Stimulated activated CD4-positive, alpha-beta T cell treated with anti-CD3 and anti-CD28 coated beads, Interleukin-12 subunit alpha, Interleukin-12 subunit beta, amount 100 ng/mL, for 48 hours (primary cell): ENCODE data around the gene CWH43.
A peak's percentile ranks its signal among the peaks of the same experiment; 100 is the strongest.
"Not testable (repeated sequence)": the region's sequence is repeated elsewhere in the genome, so short reads cannot be mapped to it uniquely, and the experiment has no call there.

ENCODE experiments used
- DNase-seq, 3 donors: peaks; one replicate each; pipeline ENCODE4 v3.0.0-alpha.2; 2020; ENCODE audit warnings: low read depth in 2 of 3, low spot score in 1 of 3

CWH43 gene

GRCh38 chr4:48974979-48975640, 11.0 kb upstream of the CWH43 start:
- no peak for DNase-seq

GRCh38 chr4:48976041-48976440, 10.0 kb upstream of the CWH43 start:
- no peak for DNase-seq

- DNase-seq: no peak
These were observed 6.0 kb upstream of the CWH43 start for GRCh38 chr4:48979914-48980579.

- DNase-seq: not testable (repeated sequence)
These were observed 2.1 kb upstream of the CWH43 start for GRCh38 chr4:48984005-48984404.

- DNase-seq: no peak
These were observed 486 bp upstream of the CWH43 start for GRCh38 chr4:48985602-48985975.

- DNase-seq: no peak
These were observed 634 bp downstream of the CWH43 start for GRCh38 chr4:48986654-48987164.

GRCh38 chr4:48989461-48990203, 3.6 kb downstream of the CWH43 start:
- DNase-seq: no peak

- DNase-seq: no peak
These were observed 5.3 kb downstream of the CWH43 start for GRCh38 chr4:48991357-48991756.

GRCh38 chr4:48997962-48998361, 11.9 kb downstream of the CWH43 start:
- DNase-seq: no peak

- no peak for DNase-seq
These were observed 12.4 kb downstream of the CWH43 start for GRCh38 chr4:48998440-48998839.

- DNase-seq: no peak
These were observed 14.7 kb downstream of the CWH43 start for GRCh38 chr4:49000806-49001205.

- no peak for DNase-seq
These were observed 16.9 kb downstream of the CWH43 start for GRCh38 chr4:49002931-49003330.

GRCh38 chr4:49018718-49019295, 32.7 kb downstream of the CWH43 start:
- no peak for DNase-seq

GRCh38 chr4:49032440-49033161, 46.5 kb downstream of the CWH43 start:
- DNase-seq: peak in 1 of 3 donors; percentile 2

GRCh38 chr4:49036528-49036927, 50.5 kb downstream of the CWH43 start:
- no peak for DNase-seq

GRCh38 chr4:49044270-49044669, 58.2 kb downstream of the CWH43 start:
- no peak for DNase-seq

- DNase-seq: no peak
These were observed 72.2 kb downstream of the CWH43 start for GRCh38 chr4:49058306-49058705.

- no peak for DNase-seq
These were observed 77.6 kb downstream of the CWH43 start for GRCh38 chr4:49063670-49064069.

GRCh38 chr4:49072196-49072595, 86.1 kb downstream of the CWH43 start:
- DNase-seq: not testable (repeated sequence)

- not testable (repeated sequence) for DNase-seq
These were observed 105.8 kb downstream of the CWH43 start for GRCh38 chr4:49091883-49092282.

- DNase-seq: not testable (repeated sequence)
These were observed 106.6 kb downstream of the CWH43 start for GRCh38 chr4:49092608-49093135.
